Stimulated activated CD8-positive, alpha-beta memory T cell treated with anti-CD3 and anti-CD28 coated beads, Interleukin-7, amount 100 ng/mL, for 1 hour (primary cell): ENCODE results near the gene PRKCQ.
"Not testable (repeated sequence)": the region's sequence is repeated elsewhere in the genome, so short reads cannot be mapped to it uniquely, and the experiment has no call there.

Experiments
- DNase-seq, 2 donors: peaks; one replicate each; pipeline ENCODE4 v3.0.0-alpha.2; 2020; ENCODE audit warnings: low read depth in 2 of 2

Gene PRKCQ

DNA sequence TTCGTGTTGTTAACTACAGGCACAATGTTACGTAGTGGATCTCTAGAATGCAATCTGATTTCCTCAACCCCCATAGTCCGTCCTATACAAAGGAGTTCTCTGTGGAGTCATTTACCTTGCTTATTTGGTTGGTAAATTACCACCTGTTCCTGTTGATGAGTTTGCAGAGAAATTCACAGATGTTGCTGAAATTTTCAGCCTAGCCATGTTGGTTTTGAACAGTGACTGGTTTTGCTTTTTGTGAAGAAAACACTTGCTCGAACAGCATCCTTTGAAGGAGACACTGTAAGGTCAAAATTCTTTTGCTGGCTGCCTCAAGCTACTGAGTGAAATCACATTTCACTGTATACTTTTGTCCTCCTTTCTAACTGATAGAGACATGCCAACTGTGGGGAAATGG lies 15.4 kb upstream of the PRKCQ start:
- no peak for DNase-seq

DNA sequence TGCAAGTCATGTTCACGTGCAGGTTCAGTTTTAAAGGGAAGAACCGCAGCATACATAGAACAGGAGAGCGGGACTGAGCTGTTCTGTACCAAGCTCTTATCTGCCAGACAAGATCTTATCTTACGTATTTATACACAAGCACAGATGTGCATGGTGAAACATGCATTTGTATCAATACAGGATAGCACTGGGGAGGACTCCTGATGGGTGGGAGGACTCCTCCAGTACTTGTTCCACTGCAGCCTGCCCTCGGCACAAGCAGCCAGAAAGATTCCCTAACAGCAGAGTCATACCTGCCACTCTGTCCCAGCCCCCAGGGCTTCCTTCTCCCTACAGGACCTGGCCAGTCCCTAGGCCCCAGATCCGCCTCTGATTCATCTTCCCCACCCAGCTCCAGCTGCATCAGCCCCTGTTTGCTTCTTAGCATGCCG lies 13.2 kb upstream of the PRKCQ start:
- no peak for DNase-seq

DNA sequence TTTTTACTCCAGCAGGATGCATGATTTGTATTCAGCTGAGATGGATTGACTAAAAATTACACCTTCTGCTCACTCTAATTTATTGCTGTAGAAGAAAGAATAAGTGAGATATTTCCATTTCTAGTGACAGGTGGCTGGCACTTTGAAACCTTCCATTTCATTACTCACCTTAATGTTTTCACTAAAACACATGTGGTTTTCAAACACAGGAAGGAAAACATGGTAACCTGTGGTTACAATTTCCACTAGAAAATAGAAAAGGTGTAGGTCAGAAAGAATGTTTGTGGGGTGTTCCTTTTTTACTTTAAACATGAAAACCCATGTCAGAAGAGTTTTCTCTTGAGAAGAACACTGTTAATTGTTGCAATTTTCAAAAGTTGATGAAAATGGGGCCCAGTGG lies 12.0 kb upstream of the PRKCQ start:
- DNase-seq = no peak

DNA sequence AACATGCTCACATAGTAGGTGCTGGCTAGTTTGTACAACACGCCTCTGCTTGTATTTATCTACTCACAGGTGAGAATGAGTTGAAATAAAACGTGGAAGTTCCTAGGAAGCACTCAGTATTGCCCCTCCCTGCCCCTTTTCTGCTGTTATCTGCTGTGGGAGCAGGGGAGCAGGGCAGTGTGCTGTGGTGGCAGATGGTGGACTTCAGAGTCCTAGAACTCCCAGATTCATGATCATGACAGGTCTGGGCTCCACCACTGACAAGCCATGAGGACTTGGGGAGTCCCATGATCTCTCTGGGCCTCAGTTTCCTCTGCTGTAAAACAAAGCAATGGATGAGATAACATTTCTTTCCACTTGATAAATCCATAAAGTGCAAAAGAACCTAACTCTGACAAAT lies 11.6 kb upstream of the PRKCQ start:
- DNase-seq = no peak

DNA sequence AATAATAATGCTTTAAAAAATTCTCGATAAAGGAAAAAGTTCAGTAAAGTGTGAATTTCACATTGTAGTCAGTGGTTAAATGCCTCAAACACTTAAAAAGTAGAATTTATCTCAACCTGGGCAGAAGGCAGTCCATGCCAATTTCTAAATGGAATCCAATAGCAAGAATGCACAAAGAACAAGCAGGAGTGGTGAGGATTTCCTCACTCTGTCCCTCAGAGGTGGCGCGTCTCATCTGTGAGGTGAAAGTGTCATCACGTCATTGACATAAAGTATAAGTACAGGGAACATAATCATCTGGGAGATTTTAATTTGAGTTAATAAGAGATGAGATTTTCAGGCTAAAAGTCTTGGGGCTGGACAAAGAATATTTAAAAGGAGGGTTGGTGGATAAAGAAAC lies 10.0 kb upstream of the PRKCQ start:
- no peak for DNase-seq

GRCh38 chr10:6589287-6590094 lies 9.4 kb upstream of the PRKCQ start:
- no peak for DNase-seq

GRCh38 chr10:6588845-6589244 lies 8.8 kb upstream of the PRKCQ start:
- DNase-seq = no peak

DNA sequence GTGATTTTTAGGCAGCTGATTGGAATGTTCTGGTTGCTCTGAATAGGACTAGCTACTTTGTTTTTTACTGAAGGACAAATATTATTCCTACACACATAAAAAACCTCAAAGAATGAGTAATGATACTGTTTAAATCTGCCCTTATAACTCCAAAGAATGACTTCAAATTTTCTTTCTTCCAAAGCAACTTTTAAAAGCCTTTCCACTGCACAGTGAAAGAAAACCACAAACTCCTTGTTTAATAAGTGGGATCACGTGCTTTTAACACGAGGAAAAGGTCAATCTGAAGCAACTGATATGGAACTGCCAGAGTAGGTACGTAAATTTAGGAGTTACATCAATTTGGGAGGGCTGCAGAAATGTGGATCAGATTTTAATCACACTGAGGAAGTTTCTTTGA lies 8.0 kb upstream of the PRKCQ start:
- DNase-seq = no peak

DNA sequence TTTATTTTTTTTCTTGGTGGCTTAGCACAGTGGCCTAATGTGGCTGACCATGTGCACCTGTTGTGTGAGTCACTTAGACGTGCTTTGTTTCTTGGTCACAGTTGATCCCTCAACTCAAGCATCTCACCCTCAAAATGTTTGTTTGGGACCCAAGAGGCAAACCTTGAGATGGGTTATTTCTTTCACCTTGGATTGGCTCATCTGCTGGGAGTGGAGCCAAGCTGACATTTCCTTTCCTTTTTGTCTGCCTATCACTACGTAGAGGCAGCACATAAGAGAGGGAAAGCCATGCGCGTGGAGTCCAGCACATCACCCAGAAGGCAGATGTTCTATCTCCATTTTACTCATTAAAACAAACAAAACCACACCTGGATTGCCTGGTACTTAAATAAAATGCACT lies 6.4 kb upstream of the PRKCQ start:
- no peak for DNase-seq

DNA sequence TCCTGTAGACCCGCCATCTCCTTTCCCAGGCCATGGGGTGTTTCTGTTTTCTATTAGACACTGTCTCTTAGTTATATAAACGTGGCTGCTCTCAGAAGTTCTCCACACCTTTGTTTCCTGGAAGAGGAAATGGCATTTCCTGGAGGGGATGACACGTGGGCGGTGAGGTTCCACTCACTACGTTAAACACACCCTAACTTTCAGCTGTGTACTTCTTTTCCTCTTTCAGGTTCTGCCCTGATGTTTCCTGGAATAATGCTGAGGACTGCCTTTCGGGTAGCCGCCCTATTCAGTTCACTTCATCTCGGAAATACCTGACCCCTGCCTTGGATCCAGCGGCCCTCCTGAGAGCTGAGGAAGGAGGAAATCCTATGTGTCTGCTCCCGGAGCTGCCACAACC lies 3.4 kb upstream of the PRKCQ start:
- peak; percentile 65 for DNase-seq

DNA sequence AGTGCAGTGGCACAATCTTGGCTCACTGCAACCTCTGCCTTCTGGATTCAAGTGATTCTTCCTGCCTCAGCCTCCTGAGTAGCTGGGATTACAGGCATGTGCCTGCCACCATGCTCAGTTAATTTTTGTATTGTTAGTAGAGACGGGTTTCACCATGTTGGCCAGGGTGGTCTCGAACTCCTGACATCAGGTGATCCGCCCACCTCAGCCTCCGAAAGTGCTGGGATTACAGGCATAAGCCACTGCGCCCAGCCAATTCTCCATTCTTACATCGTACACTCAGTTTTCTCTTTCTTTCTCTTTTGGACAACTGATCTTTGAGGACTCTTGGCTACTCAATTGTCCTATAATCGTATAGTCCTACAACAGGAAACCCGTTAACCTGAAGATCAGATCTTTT lies 2.8 kb upstream of the PRKCQ start:
- DNase-seq = not testable (repeated sequence)

DNA sequence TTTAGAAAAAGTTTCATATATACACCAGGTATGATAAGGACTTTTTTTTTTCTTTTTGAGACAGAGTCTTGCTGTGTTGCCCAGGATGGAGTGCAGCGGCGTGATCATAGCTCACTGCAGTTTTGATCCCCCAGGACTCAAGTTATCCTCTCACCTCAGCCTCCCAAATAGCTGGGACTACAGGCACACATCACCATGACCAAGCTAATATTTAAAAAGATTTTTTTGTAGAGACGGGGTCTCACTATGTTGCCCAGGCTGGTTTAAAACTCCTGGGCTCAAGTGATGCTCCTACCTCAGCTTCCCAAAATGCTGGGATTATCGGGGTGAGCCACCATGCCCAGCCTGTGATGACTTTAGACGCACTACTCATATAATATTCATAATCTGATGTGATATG lies 2.2 kb upstream of the PRKCQ start:
- no peak for DNase-seq

- no peak for DNase-seq
These were observed 1.7 kb upstream of the PRKCQ start for GRCh38 chr10:6581778-6582228.

GRCh38 chr10:6581223-6581622 lies 1.1 kb upstream of the PRKCQ start:
- DNase-seq = not testable (repeated sequence)

- peak; percentile 62 to 80 for DNase-seq
These were observed 378 bp upstream of the PRKCQ start for GRCh38 chr10:6580279-6581029.

- DNase-seq = no peak
These were observed 733 bp downstream of the PRKCQ start for GRCh38 chr10:6579183-6579903.

DNA sequence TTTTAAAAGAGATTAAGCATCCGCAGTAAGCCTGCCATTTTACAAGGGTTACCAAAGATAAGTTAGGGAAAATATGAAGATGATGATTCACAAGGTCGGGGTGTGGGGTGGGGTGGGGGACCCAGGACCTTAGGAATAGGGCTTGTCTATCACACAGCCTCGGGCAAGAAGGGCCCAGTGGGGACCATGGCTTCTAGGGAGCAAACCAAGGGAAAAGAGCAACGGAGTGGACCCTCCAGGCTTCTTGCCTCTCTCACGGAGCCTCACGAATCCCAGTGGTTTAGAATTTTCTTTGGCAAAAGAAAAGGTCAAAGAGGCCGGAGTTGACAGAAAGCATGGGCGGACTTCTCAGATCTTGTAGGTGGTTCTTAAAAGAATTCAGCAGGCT lies 1.3 kb downstream of the PRKCQ start:
- DNase-seq = no peak

DNA sequence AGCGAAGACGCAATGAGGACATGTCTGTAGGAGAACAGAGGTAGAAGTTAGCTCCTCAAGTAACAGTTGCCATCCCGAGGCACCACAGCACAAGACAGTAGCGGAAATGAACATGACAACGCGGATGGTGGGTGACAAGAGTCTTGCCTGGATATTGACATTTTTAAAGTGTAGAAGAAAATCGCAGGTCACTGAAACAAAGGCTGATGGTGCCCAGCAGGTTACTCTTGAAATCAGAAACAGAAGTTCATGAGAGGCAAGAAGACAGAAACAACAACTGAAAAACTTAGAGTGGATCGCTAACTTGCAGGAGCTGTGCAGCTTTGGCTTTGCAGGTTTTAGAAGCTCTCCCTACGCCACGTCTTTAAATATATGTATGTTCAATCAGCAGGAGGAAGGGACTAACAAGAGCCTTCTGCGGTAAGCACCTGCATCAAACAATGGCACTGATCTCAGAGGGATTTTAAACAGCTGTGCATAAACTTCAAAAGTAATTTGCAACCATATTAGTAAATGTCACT lies 1.8 kb downstream of the PRKCQ start:
- no peak for DNase-seq

DNA sequence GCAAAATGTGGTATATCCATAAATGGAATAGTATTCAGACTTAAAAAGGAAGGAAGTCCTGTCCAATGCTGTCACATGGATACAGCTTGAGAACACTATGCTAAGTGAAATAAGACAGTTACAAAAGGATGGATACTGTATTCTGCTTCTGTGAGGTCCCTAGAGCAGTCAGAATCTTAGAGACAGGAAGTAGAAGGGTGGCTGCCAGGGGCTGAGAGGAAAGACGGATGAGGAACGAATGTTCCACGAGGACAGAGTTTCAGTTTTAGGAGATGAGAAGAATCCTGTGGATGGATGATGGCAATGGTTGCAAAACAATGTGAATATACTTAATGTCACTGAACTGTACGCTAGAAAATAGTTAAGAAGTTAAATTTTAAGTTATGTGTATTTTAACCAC lies 3.8 kb downstream of the PRKCQ start:
- DNase-seq = no peak

DNA sequence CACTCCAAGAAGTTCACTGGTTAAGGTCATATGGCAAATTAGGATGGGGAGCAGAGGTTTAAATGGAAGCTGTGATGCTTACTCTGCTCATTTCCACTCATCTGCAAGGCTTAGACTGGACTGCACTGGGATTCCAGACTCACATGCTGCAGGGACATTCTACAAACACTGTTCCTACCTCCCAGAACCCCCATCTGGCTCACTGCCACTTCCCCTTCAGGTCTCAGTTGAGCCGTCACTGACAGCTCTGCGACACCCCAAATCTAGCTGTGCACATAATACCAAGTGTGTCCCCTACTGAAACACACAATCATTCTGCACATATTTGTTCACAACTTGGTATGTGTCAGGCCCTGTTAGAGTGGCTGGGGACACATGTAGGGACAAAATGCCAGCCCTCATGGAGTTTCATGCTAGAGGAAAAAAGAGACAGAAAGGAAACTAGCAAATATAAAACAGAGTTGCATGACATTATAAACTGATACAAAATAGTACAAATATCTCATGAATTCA lies 5.4 kb downstream of the PRKCQ start:
- no peak for DNase-seq

GRCh38 chr10:6570893-6571292 lies 9.2 kb downstream of the PRKCQ start:
- DNase-seq = no peak

DNA sequence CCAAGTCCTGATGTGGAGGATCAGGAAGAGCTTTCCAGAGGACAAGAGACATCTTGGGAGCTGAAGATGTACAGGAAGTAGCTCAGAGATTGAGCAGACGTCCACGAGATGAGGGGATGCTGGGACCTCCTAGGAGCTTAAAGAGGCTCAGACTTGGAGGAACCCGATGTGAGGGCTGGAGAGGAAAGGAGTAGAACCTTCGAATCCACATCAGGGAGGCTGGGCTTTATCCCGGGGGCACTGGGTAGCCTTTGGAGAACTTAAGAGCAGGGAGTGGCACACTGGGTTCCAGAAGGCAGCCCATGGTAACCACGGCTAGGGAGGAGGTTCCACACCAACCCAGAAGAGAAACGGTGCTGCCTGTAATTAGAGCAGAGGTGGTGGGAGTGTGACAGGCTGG lies 10.8 kb downstream of the PRKCQ start:
- DNase-seq = no peak
